GM19238 (cell line): Measurements from ENCODE around the gene GABPA.

ENCODE experiments used
- DNase-seq: peaks from one replicate; pipeline ENCODE4 v3.0.0; 2011; ENCODE audit warnings: low spot score; ENCODE audit not compliant: insufficient read length

Gene GABPA

GRCh38 chr21:25807191-25807590 lies 72.4 kb downstream of the GABPA start:
- DNase-seq = no peak

GRCh38 chr21:25809013-25809412 lies 74.2 kb downstream of the GABPA start:
- no peak for DNase-seq

GRCh38 chr21:25811186-25811585 lies 76.4 kb downstream of the GABPA start:
- no peak for DNase-seq

GRCh38 chr21:25813917-25814316 lies 79.1 kb downstream of the GABPA start:
- DNase-seq = no peak

- DNase-seq = no peak
Observed at GRCh38 chr21:25818121-25818520, 83.3 kb downstream of the GABPA start.

GRCh38 chr21:25818551-25818950 lies 83.8 kb downstream of the GABPA start:
- DNase-seq = no peak
